PC-9 (cell line): Measurements from ENCODE around the gene CCL3. TPM values are rescaled to one million over a fixed set of nuclear protein-coding genes. Genes with fewer than 3 reads are reported as not detected.
"Not testable (repeated sequence)": the region's sequence is repeated elsewhere in the genome, so short reads cannot be mapped to it uniquely, and the experiment has no call there.

Experiments
- BruUV-seq: library from RNA; stranded (reverse); fragments of 400-500 nt; replicated peaks from 2 replicates; lab custom pipeline; 2021; lab: Mats Ljungman, UMichigan
- CTCF ChIA-PET: fragments of 300-600 bp; sonication (Branson Sonifier 250); formaldehyde crosslinking; loops from one replicate; lab custom pipeline; 2022; ENCODE audit warnings: antibody characterized with exemption; lab: Charles Lee
- POLR2A ChIA-PET: fragments of 300-600 bp; sonication (Branson Sonifier 250); formaldehyde crosslinking; loops from one replicate; lab custom pipeline; 2022; ENCODE audit warnings: antibody characterized with exemption; ENCODE audit not compliant: unreplicated experiment; lab: Charles Lee
- DNase-seq, 2 experiments: peaks; one replicate each; pipeline versions ENCODE4 v3.0.0 to v3.0.0-alpha.2; 2015 to 2022; ENCODE audit warnings: mixed read lengths in 1 of 2
- H2AFZ ChIP-seq: fragments of 200-600 bp; sonication (generic); 2 replicates; pipeline ENCODE4 v1.8.1; 2017; ENCODE audit warnings: antibody characterized with exemption
- H3F3A ChIP-seq: fragments of 200-600 bp; sonication (generic); 2 replicates; pipeline ENCODE4 v1.8.1; 2017; ENCODE audit warnings: antibody characterized with exemption, mild to moderate bottlenecking, low read depth; ENCODE audit not compliant: insufficient read depth
- H3K27ac ChIP-seq: fragments of 200-600 bp; sonication (generic); 2 replicates; pipeline ENCODE4 v1.6.1; 2016; ENCODE audit warnings: mixed run types
- H3K27me3 ChIP-seq: fragments of 200-600 bp; sonication (generic); 2 replicates; pipeline ENCODE4 v1.6.1; 2016; ENCODE audit warnings: low read depth, mixed run types; ENCODE audit not compliant: insufficient read depth
- H3K36me3 ChIP-seq: fragments of 200-600 bp; sonication (generic); 2 replicates; pipeline ENCODE4 v1.6.1; 2016; ENCODE audit warnings: low read depth, mixed run types
- H3K4me1 ChIP-seq: fragments of 200-600 bp; sonication (generic); replicated peaks from 2 replicates; pipeline ENCODE4 v1.6.1; 2016; ENCODE audit warnings: mixed run types; ENCODE audit not compliant: insufficient read depth
- H3K4me2 ChIP-seq: fragments of 200-600 bp; sonication (generic); 2 replicates; pipeline ENCODE4 v1.6.1; 2017; ENCODE audit warnings: mixed run types
- H3K4me3 ChIP-seq: fragments of 200-600 bp; sonication (generic); 2 replicates; pipeline ENCODE4 v1.6.1; 2016; ENCODE audit warnings: mixed run types
- H3K79me2 ChIP-seq: fragments of 200-600 bp; sonication (generic); 2 replicates; pipeline ENCODE4 v1.6.1; 2017; ENCODE audit warnings: low read depth, mixed run types
- H3K9me2 ChIP-seq: fragments of 200-600 bp; sonication (generic); 2 replicates; pipeline ENCODE4 v1.8.1; 2017; ENCODE audit warnings: mild to moderate bottlenecking; ENCODE audit not compliant: insufficient read depth
- H3K9me3 ChIP-seq: fragments of 200-600 bp; sonication (generic); 2 replicates; pipeline ENCODE4 v1.8.1; 2016; ENCODE audit warnings: low read depth; ENCODE audit not compliant: insufficient read depth
- H4K20me1 ChIP-seq: fragments of 200-600 bp; sonication (generic); 2 replicates; pipeline ENCODE4 v1.8.1; 2017; ENCODE audit not compliant: insufficient read depth
- CTCF ChIP-seq: fragments of 200-600 bp; sonication (generic); conservative IDR thresholded peaks from 2 replicates; pipeline ENCODE4 v1.6.1; 2017; ENCODE audit warnings: mixed run types, antibody characterized with exemption, mild to moderate bottlenecking, moderate library complexity
- EZH2 ChIP-seq: fragments of 200-600 bp; sonication (generic); IDR thresholded peaks from 2 replicates; pipeline ENCODE4 v1.8.0; 2017; ENCODE audit warnings: antibody characterized with exemption, low read depth
- intact Hi-C: fragments of 100-400 bp; cut with micrococcal nuclease; formaldehyde crosslinking; loops from one replicate; pipeline ENCODE4 v1.10.0; 2022; ENCODE audit not compliant: unreplicated experiment
- total RNA-seq: library from RNA; stranded (reverse); gene quantifications from 2 replicates; pipeline ENCODE4 v1.2.3, GENCODE V29; 2021

Gene CCL3
- total RNA-seq, 1 experiment from 2014 or later = not detected

GRCh38 chr17:36095992-36096391 is 6.0 kb upstream of the CCL3 start:
- no peaks in the 10 kb centered on the region for H3K4me1 ChIP-seq
- no TSS peak for BruUV-seq
- H2AFZ ChIP-seq = no peak overlapping the region
- H3K4me3 ChIP-seq = no peak overlapping the region
- H3K9me2 ChIP-seq = no peaks in the 10 kb centered on the region
- no peak overlapping the region for H3K4me2 ChIP-seq
- H3K27me3 ChIP-seq = peaks cover 28% of the 10 kb centered on the region
- CTCF ChIA-PET = no interaction called here
- H3K27ac ChIP-seq = no peak overlapping the region
- H3K9me3 ChIP-seq = no peaks in the 10 kb centered on the region
- TF ChIP-seq EZH2 (no peak), CTCF (no peak)
- H3F3A ChIP-seq = no peaks in the 10 kb centered on the region
- no peak for DNase-seq
- POLR2A ChIA-PET = no interaction called here
- intact Hi-C loops = no loop called here
- no peaks in the 10 kb centered on the region for H3K36me3 ChIP-seq
- H4K20me1 ChIP-seq = no peaks in the 10 kb centered on the region
- H3K79me2 ChIP-seq = no peaks in the 10 kb centered on the region

GRCh38 chr17:36094746-36095145 is 4.8 kb upstream of the CCL3 start:
- Histone ChIP-seq H3F3A (no peaks in the 10 kb centered on the region), H3K4me2 (no peak overlapping the region), H3K9me3 (no peaks in the 10 kb centered on the region), H3K9me2 (no peaks in the 10 kb centered on the region), H3K4me1 (no peaks in the 10 kb centered on the region), H3K27me3 (peaks cover 38% of the 10 kb centered on the region), H3K36me3 (no peaks in the 10 kb centered on the region), H4K20me1 (no peaks in the 10 kb centered on the region), H3K27ac (no peak overlapping the region), H2AFZ (no peak overlapping the region), H3K79me2 (no peaks in the 10 kb centered on the region), H3K4me3 (no peak overlapping the region)
- TF ChIP-seq EZH2 = no peak
- no peak for TF ChIP-seq CTCF
- no TSS peak for BruUV-seq
- DNase-seq = no peak
- intact Hi-C loops = no loop called here
- POLR2A ChIA-PET = no interaction called here
- CTCF ChIA-PET = no interaction called here

DNA sequence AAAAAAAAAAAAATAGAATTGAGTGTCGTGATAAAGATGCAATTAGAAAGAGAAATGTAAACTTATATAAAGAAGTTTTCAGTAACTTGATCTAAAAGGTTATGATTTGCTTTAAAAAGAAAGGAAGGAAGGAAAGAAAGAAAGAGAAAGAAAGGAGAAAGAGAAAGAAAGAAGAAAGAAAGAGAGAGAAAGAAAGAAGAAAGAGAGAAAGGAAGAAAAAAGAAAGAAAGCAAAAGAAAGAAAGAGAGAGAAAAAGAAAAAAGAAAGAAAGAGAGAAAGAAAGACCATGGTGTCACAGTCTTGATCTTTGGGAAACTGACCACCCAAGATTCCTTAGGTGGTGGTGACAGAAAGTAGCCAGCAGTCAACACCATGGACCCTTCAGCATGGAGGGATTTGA is 4.3 kb upstream of the CCL3 start:
- Histone ChIP-seq H2AFZ (no peak overlapping the region), H3F3A (no peaks in the 10 kb centered on the region), H3K4me3 (no peak overlapping the region), H3K9me2 (no peaks in the 10 kb centered on the region), H3K9me3 (no peaks in the 10 kb centered on the region), H3K27me3 (peaks cover 43% of the 10 kb centered on the region), H3K4me1 (no peaks in the 10 kb centered on the region), H3K27ac (no peak overlapping the region), H4K20me1 (no peaks in the 10 kb centered on the region), H3K4me2 (no peak overlapping the region), H3K36me3 (no peaks in the 10 kb centered on the region), H3K79me2 (no peaks in the 10 kb centered on the region)
- BruUV-seq = no TSS peak
- POLR2A ChIA-PET = no interaction called here
- TF ChIP-seq EZH2 (no peak), CTCF (no peak)
- CTCF ChIA-PET = no interaction called here
- intact Hi-C loops = no loop called here
- DNase-seq = no peak

GRCh38 chr17:36092715-36093114 is 2.8 kb upstream of the CCL3 start:
- H4K20me1 ChIP-seq, H3K4me2 ChIP-seq, BruUV-seq, H3K9me3 ChIP-seq, intact Hi-C loops, H3K9me2 ChIP-seq, H3F3A ChIP-seq, H3K4me1 ChIP-seq, H3K27ac ChIP-seq, H3K36me3 ChIP-seq, CTCF ChIA-PET, H3K4me3 ChIP-seq, DNase-seq, POLR2A ChIA-PET, H3K79me2 ChIP-seq, H2AFZ ChIP-seq: not testable (repeated sequence)
- peaks cover 52% of the 10 kb centered on the region for H3K27me3 ChIP-seq
